Head of caudate nucleus (tissue), 42 donors: ENCODE data around the gene EIF4G1.

Source experiments
- DNase-seq, 42 donors: peaks; one replicate each; pipeline versions ENCODE4 v3.0.0 to v3.0.0-alpha.2; 2020 to 2021; ENCODE audit warnings: mixed read lengths in 7 of 42
- intact Hi-C: fragments of 100-400 bp; cut with DNase I; formaldehyde crosslinking; loops from one replicate; pipeline ENCODE4 v1.15.0; 2022

EIF4G1 gene

GRCh38 chr3:184359610-184360009 is 45.2 kb downstream of the EIF4G1 start:
- intact Hi-C loops, result no loop called here

GRCh38 chr3:184360070-184360928 is 45.9 kb downstream of the EIF4G1 start:
- DNase-seq, result peak in 10 of 42 donors; percentile 22 to 81 (median 56)
- intact Hi-C loops, result no loop called here

More at GRCh38 chr3:184359610-184360009, 45.2 kb downstream of the EIF4G1 start:
- DNase-seq, result peak; percentile 57 to 93 (median 80)

- intact Hi-C loops, result no loop called here
- DNase-seq, result no peak
Measured at GRCh38 chr3:184360929-184361531, 46.6 kb downstream of the EIF4G1 start.

GRCh38 chr3:184361532-184361931 is 47.1 kb downstream of the EIF4G1 start, which contains the start of the genes CLCN2 and POLR2H:
CLCN2 (minus strand) TSS chr3:184361605; CDS start chr3:184361479, 126 bp downstream.
POLR2H (plus strand) TSS chr3:184361710; CDS start chr3:184363493, 1,783 bp downstream.
- intact Hi-C loops, result no loop called here
- peak in 40 of 42 donors; percentile 46 to 85 (median 72) for DNase-seq

GRCh38 chr3:184361932-184362667 is 47.7 kb downstream of the EIF4G1 start:
- intact Hi-C loops, result no loop called here
- DNase-seq, result peak; percentile 46 to 85 (median 70)

- intact Hi-C loops, result no loop called here
- peak; percentile 86 to 98 (median 94) for DNase-seq
Measured at GRCh38 chr3:184362668-184363546, 48.5 kb downstream of the EIF4G1 start.

- no peak for DNase-seq
- intact Hi-C loops, result no loop called here
Measured at GRCh38 chr3:184366619-184367289, 52.3 kb downstream of the EIF4G1 start.

GRCh38 chr3:184368116-184368515 is 53.7 kb downstream of the EIF4G1 start:
- no peak for DNase-seq

GRCh38 chr3:184368586-184369183 is 54.3 kb downstream of the EIF4G1 start:
- intact Hi-C loops, result no loop called here
- peak in 17 of 42 donors; percentile 36 to 82 (median 57) for DNase-seq

More at GRCh38 chr3:184368116-184368515, 53.7 kb downstream of the EIF4G1 start:
- intact Hi-C loops, result no loop called here

- peak; percentile 62 to 94 (median 82) for DNase-seq
- intact Hi-C loops, result loop anchor here (5.0 to 10.0 kb wide), 2 partner anchors 143 to 171 kb away; no protein-coding TSS in a partner anchor
Measured at GRCh38 chr3:184371570-184372018, 57.2 kb downstream of the EIF4G1 start.

- DNase-seq, result no peak
- intact Hi-C loops, result loop anchor here (5.0 to 10.0 kb wide), 2 partner anchors 142 to 170 kb away; no protein-coding TSS in a partner anchor
Measured at GRCh38 chr3:184372296-184372821, 58.0 kb downstream of the EIF4G1 start.

GRCh38 chr3:184372911-184373310 is 58.5 kb downstream of the EIF4G1 start:
- intact Hi-C loops, result loop anchor here (5.0 to 10.0 kb wide), 2 partner anchors 142 to 169 kb away; no protein-coding TSS in a partner anchor
- no peak for DNase-seq

- no peak for DNase-seq
- intact Hi-C loops, result loop anchor here (5.0 to 10.0 kb wide), 2 partner anchors 141 to 169 kb away; no protein-coding TSS in a partner anchor
Measured at GRCh38 chr3:184373422-184373821, 59.0 kb downstream of the EIF4G1 start.

GRCh38 chr3:184375747-184376461 is 61.5 kb downstream of the EIF4G1 start:
- intact Hi-C loops, result loop anchor here (10.0 kb wide), 1 partner anchor 139 kb away; no protein-coding TSS in a partner anchor
- DNase-seq, result no peak

GRCh38 chr3:184377374-184377773 is 63.0 kb downstream of the EIF4G1 start:
- no peak for DNase-seq
- intact Hi-C loops, result loop anchor here (10.0 kb wide), 1 partner anchor 137 kb away; no protein-coding TSS in a partner anchor
